DND-41 (cell line): Measurements from ENCODE around the gene ILRUN.

ENCODE experiments used
- ATAC-seq: fragments of 200-7000 bp; cut with Tn5 transposase; 3 replicates; pipeline ENCODE4 v1.9.1; 2021; ENCODE audit warnings: low read depth; ENCODE audit not compliant: insufficient read depth
- DNase-seq: peaks from one replicate; pipeline ENCODE4 v3.0.0-alpha.2; 2020
- H2AFZ ChIP-seq: 2 replicates; pipeline ENCODE4 v1.6.0; 2012; ENCODE audit warnings: low read depth, low read length
- H3K27ac ChIP-seq: 2 replicates; pipeline ENCODE4 v1.5.1; 2012; ENCODE audit warnings: low read length, inconsistent platforms
- H3K27me3 ChIP-seq: fragments of 200-600 bp; sonication (generic); 2 replicates; pipeline ENCODE4 v1.6.0; 2012; ENCODE audit warnings: low read length, mild to moderate bottlenecking, inconsistent platforms; ENCODE audit not compliant: insufficient read depth, poor library complexity
- H3K36me3 ChIP-seq: 2 replicates; pipeline ENCODE4 v1.5.1; 2012; ENCODE audit warnings: low read length, inconsistent platforms; ENCODE audit not compliant: insufficient read depth
- H3K4me1 ChIP-seq: 2 replicates; pipeline ENCODE4 v1.5.1; 2012; ENCODE audit warnings: mild to moderate bottlenecking, low read length; ENCODE audit not compliant: insufficient read depth
- H3K4me2 ChIP-seq: 2 replicates; pipeline ENCODE4 v1.6.0; 2012; ENCODE audit warnings: mild to moderate bottlenecking, moderate library complexity, low read length, inconsistent platforms; ENCODE audit not compliant: insufficient read depth
- H3K4me3 ChIP-seq, 2 experiments: fragments of 200-600 bp in 1 of 2; shearing (Covaris generic) in 1 of 2; 2 replicates each; pipeline ENCODE4 v1.5.1; 2012 to 2016; ENCODE audit warnings: inconsistent platforms in 2 of 2, low read length in 2 of 2, mild to moderate bottlenecking in 2 of 2, low read depth in 1 of 2, moderate library complexity in 1 of 2
- H3K79me2 ChIP-seq: 2 replicates; pipeline ENCODE4 v1.6.0; 2012; ENCODE audit warnings: low read length, inconsistent platforms; ENCODE audit not compliant: insufficient read depth
- H3K9ac ChIP-seq: 2 replicates; pipeline ENCODE4 v1.6.0; 2012; ENCODE audit warnings: low read depth, mild to moderate bottlenecking, inconsistent platforms, low read length, moderate library complexity
- H3K9me3 ChIP-seq: 2 replicates; pipeline ENCODE4 v1.5.1; 2012; ENCODE audit warnings: low read length, moderate library complexity, mild to moderate bottlenecking, inconsistent platforms; ENCODE audit not compliant: insufficient read depth, severe bottlenecking
- H4K20me1 ChIP-seq: 2 replicates; pipeline ENCODE4 v1.6.0; 2012; ENCODE audit warnings: low read length; ENCODE audit not compliant: insufficient read depth
- CTCF ChIP-seq: IDR thresholded peaks from 2 replicates; pipeline ENCODE4 v1.5.1; 2012; ENCODE audit warnings: borderline replicate concordance, low read length, moderate library complexity, mild to moderate bottlenecking; ENCODE audit not compliant: poor library complexity, severe bottlenecking; ENCODE audit errors: extremely low read depth
- EZH2 ChIP-seq: IDR thresholded peaks from 3 replicates; pipeline ENCODE4 v1.6.1; 2012; ENCODE audit warnings: borderline replicate concordance, low read depth, mild to moderate bottlenecking, moderate library complexity, low read length, inconsistent platforms; ENCODE audit not compliant: severe bottlenecking

The ILRUN gene

GRCh38 chr6:34705241-34705640 lies 8.7 kb upstream of the ILRUN start:
- H3K4me1 ChIP-seq = no peaks in the 10 kb centered on the region
- no peaks in the 10 kb centered on the region for H3K36me3 ChIP-seq
- H3K4me3 ChIP-seq = no peak overlapping the region
- H3K4me2 ChIP-seq = no peak overlapping the region
- TF ChIP-seq CTCF (no peak), EZH2 (no peak)
- no peak overlapping the region for H3K27ac ChIP-seq
- ATAC-seq (no peak), DNase-seq (no peak)
- no peaks in the 10 kb centered on the region for H3K27me3 ChIP-seq
- H4K20me1 ChIP-seq = no peaks in the 10 kb centered on the region
- H3K79me2 ChIP-seq = no peaks in the 10 kb centered on the region
- H2AFZ ChIP-seq = no peak overlapping the region
- no peak overlapping the region for H3K9ac ChIP-seq
- H3K9me3 ChIP-seq = no peaks in the 10 kb centered on the region

GRCh38 chr6:34701199-34701598 lies 4.6 kb upstream of the ILRUN start:
- TF ChIP-seq EZH2 = no peak
- no peak for TF ChIP-seq CTCF
- no peak for ATAC-seq
- Histone ChIP-seq H3K36me3 (no peaks in the 10 kb centered on the region), H3K9me3 (no peaks in the 10 kb centered on the region), H3K4me2 (no peak overlapping the region), H4K20me1 (peaks cover 1% of the 10 kb centered on the region; the same call in 1 of the 2 replicates), H2AFZ (no peak overlapping the region), H3K4me1 (peaks cover 13% of the 10 kb centered on the region), H3K27me3 (no peaks in the 10 kb centered on the region), H3K9ac (no peak overlapping the region), H3K4me3 (no peak overlapping the region), H3K79me2 (peaks cover 7% of the 10 kb centered on the region), H3K27ac (no peak overlapping the region)
- no peak for DNase-seq

- H3K27me3 ChIP-seq = no peaks in the 10 kb centered on the region
- peak overlapping the region; percentile 80 for H2AFZ ChIP-seq
- H3K79me2 ChIP-seq = peaks cover 39% of the 10 kb centered on the region
- peak overlapping the region; percentile 72 for H3K4me2 ChIP-seq
- H3K36me3 ChIP-seq = no peaks in the 10 kb centered on the region
- no peak for DNase-seq
- peak overlapping the region in 1 of 2 experiments; percentile 76; a peak in 2 of 4 replicates for H3K4me3 ChIP-seq
- no peak for ATAC-seq
- H3K27ac ChIP-seq = no peak overlapping the region
- H3K4me1 ChIP-seq = peaks cover 39% of the 10 kb centered on the region
- H3K9ac ChIP-seq = 0 out of 2 replicates have a peak overlapping the region, but pooled peaks have one; percentile 65
- H3K9me3 ChIP-seq = no peaks in the 10 kb centered on the region
- TF ChIP-seq EZH2 (no peak), CTCF (no peak)
- H4K20me1 ChIP-seq = peaks cover 21% of the 10 kb centered on the region; the same call in 1 of the 2 replicates
Measured at GRCh38 chr6:34697904-34698559, 1.5 kb upstream of the ILRUN start.

- TF ChIP-seq EZH2 = no peak
- TF ChIP-seq CTCF = no peak
- peak overlapping the region; percentile 88 for H3K27ac ChIP-seq
- H2AFZ ChIP-seq = peak overlapping the region; percentile 80
- H3K27me3 ChIP-seq = no peaks in the 10 kb centered on the region
- peaks cover 44% of the 10 kb centered on the region for H3K79me2 ChIP-seq
- H4K20me1 ChIP-seq = peaks cover 21% of the 10 kb centered on the region; the same call in 1 of the 2 replicates
- no peaks in the 10 kb centered on the region; the same call in 1 of the 2 replicates for H3K36me3 ChIP-seq
- ATAC-seq (no peak), DNase-seq (no peak)
- no peaks in the 10 kb centered on the region for H3K9me3 ChIP-seq
- H3K9ac ChIP-seq = peak overlapping the region; percentile 65
- H3K4me1 ChIP-seq = peaks cover 43% of the 10 kb centered on the region
- peak overlapping the region; percentile 72 for H3K4me2 ChIP-seq
- peak overlapping the region; percentile 76 to 78; a peak in 3 of 4 replicates for H3K4me3 ChIP-seq
Measured at GRCh38 chr6:34697544-34697836, 923 bp upstream of the ILRUN start.
